Brain pericyte (primary cell): Measurements from ENCODE around the gene BMP2K.
A peak's percentile ranks its signal among the peaks of the same experiment; 100 is the strongest.

Source experiments
- DNase-seq: peaks from one replicate; pipeline ENCODE4 v3.0.0-alpha.2; 2012; ENCODE audit warnings: low read depth, low spot score

Gene BMP2K

DNA sequence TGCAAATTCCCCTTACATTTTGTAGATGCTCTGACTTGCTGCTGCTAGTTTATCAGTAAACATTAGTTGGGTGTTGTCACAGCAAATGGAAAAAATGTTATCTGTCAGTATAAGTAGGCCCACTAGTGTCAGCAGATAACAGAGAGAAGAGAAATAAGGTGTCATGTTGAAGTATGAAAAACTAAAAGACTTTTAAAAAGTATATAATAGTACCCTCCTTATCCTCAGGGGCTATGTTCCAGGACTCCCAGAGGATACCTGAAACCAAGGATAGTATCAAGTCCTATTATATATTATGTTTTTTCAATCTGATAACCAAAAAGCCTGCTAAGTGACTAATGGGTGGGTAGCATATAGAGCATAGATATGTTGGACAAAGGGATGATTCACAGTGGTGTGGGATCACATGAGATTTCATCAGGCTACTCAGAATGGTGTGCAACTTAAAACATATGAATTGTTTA is 11.6 kb upstream of the BMP2K start:
- DNase-seq = no peak

GRCh38 chr4:78765432-78766006 is 10.6 kb upstream of the BMP2K start:
- no peak for DNase-seq

GRCh38 chr4:78766026-78766425 is 10.1 kb upstream of the BMP2K start:
- no peak for DNase-seq

DNA sequence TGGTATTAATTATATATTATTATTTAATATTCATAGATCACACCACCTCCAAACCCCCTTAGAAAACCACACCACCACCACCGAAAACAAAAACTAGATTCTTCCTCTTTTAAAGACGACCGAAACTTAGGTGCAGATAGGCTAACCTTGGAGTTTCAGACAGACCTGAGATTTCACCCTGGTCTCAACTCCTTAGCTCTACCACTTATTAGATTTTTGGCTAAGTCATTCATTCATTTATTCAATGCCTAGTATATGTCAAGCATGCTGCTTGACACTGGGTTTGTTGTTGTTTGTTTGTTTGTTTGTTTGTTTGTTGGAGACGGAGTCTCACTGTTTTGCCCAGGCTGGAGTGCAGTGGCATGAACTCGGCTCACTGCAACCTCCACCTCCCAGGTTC is 9.5 kb upstream of the BMP2K start:
- DNase-seq = no peak

GRCh38 chr4:78767350-78767749 is 8.8 kb upstream of the BMP2K start:
- no peak for DNase-seq

- no peak for DNase-seq
These were observed 7.5 kb upstream of the BMP2K start for GRCh38 chr4:78768452-78769180.

DNA sequence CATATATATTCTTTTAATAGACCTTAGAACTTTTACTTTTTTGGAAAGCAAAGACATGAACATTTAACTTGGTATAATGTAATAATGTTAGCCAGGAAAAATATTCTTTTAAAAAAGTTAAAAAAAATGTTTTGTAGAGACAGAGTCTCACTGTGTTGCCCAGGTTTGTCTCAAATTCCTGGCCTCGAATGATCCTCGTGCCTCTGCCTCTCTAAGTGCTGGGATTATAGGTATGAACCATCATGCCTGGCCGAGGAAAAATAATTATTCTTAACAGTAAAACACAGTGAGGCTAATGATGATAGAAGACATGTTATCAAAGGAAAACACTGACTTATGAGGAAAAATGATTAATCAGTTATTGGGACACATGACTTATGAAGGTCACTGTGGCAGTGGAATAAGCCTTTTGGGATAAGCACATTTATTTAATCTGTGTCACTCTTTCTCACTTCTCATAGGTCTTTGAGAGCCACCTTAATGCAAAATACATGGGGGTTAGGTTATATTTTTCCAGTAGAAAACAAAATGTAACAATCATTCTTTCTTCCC is 6.0 kb upstream of the BMP2K start:
- no peak for DNase-seq

DNA sequence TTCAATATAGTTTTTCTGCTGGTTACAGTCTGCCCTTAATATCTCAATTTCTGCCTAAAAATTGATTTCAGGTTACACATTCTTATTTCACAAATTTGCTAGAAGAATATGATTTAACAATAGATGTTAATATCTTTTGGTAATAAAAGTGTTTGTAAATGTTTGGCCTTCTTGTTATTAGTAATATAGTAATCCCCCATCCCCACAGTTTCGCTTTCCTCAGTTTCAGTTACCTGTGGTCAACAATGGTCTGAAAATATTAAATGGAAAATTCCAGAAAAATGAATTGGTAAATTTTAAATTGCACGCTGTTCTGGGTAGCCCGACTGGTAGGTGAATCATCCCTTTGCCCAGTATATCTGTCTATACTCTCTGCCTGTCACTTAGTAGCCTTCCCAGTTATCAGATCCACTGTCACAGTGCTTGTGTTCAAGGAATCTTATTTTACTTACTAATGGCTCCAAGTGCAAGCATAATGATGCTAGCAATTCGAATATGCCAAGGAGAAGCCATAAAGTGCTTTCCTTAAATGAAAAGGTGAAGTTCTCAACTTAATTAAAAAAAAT is 3.5 kb upstream of the BMP2K start:
- DNase-seq = no peak

GRCh38 chr4:78774417-78774816 is 1.7 kb upstream of the BMP2K start:
- no peak for DNase-seq

DNA sequence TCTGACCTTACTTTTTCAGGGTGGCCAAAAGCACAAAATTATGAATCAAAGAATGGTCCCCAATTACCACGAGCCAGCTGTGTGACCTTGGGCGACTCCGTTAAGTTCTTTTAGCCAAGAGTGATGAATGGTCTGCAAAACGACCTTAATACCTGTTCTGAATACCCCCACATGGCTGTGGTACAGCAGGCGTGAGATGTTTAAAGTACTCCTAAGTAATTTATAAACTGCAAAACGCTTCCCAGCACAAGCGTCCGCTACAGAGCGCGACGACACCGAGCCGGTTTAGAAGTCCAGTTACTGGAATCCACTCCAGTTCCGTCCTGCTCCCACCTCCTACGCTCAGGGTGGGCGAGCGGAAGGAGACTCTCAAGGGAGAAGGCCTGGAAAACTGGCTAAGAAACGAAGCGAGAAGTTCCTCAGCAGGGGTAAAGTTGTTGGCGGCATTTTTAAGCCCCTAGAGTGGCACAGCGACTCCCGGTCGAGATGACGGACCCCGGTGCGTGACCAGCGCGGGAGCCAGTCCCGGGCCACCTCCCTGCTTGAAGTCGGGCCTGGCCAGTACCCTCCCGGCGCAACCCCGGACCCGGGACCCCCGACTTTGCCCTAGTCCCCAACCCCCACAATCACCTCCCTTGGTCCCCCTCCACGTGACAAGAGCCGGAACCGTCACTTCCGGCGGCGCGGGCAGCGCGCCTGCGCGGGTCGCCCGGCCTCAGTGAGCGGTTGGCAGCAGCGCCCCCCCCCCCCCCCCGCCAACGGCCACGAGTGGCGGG is 659 bp upstream of the BMP2K start:
- DNase-seq = peak; percentile 33

DNA sequence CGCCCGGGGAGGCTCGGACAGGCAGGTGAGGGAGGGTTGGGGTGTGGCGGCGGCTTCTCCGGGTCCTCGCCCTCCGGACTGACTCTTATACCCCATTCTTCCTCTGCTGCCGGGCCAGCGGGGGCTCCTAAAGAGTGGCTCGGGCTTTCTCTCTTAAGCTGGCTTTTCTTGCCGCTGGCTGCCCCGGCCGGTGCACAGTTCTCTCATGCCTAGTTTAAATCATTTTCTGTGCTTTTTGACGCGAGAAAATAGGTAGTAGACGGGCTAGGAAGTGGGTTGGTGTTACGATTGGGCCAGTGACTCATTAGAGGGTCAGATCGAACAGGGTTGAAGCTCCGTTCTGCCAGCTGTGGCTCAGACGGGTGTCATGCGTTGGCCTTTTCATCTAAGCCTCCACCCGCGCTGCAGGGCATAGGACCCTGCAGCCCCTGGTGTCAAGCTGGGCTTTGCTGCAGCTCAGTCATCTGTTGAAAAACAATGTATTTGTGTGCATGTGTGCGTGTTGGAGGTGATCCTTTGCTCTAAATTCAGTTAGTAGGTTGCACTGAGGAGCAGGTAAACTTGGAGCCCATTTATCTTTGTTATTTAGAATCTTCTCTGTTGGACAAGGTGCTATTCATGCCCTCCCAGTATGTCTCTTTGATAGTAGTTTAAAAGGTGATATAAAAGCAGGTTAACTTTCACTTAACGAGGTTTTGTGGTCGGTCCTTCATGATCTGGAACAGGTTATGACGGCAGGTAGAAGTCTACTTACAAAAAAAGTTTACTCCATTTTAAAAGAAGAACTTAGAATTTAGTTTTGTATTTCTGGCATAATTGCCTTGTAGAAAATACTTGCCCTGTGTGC is 802 bp downstream of the BMP2K start:
- no peak for DNase-seq

DNA sequence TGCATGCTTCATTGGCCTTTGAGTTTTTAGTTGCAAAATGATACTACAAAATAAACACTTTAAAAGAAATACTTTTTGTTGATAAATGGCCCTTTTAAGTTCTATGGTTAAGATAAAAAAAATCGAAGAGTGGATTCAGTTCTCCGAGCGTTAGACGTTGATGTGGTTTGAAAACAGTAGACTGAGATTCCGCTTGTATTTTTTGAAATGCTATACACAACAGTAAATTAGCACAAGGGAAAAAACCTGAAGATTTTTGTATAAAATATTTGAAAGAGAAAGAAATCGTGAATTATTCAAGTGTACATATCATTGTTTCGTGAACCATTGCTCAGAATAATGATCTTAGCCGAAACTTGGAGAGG is 1.4 kb downstream of the BMP2K start:
- no peak for DNase-seq

DNA sequence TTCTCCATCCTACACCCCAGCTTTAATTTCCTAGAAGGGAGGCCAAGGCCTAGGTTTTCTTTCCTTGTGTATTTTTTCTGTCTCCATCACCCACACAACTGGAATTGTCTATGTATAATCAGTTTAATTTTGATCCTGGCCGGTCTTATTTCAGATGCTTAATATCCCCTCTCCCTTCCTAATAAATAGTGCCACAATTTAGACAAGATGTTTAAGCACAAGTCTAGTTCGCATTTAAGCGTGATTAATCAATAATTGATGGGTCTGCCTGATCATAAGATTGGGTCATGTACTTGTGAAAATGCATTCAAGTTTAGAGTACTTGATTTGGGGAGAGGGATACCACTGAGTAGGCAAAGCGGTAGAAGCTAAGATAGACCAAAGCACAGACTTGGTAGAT is 2.4 kb downstream of the BMP2K start:
- no peak for DNase-seq

DNA sequence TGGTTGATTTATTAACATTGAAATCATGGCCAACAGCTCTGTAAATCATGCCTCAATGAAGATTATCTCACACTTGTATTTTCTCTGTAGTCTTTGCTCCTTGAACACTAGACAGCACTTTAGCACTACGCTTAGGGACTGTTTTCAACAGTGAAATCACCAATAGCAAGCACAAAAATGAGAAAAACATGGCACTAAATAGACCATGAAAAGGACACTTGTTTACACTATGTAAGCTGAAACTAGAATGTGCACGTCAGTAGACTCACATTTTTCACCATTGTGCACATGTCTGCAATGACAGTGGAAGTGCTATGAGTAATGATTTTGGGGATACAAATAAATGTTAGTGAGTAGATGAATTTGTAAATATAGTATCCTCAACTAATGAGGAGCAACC is 3.1 kb downstream of the BMP2K start:
- no peak for DNase-seq

DNA sequence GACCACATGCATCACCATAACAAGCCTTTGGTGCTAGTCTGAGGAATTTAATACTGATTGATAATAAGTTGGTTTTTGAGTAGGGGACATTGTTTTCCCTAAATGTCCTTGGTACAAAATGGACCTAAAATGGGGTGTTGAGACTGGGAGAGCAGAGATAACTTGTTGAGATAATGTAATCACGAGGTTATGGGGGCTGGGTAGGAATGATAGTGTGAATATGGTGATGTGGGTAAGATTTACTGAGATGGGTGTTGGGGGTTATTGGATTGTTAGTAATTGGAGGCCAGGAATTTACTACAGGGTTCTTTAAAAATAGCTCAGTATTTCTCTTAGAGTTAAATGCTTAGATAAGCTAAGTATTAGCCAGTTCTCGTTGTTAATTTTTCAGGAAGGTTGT is 3.9 kb downstream of the BMP2K start:
- DNase-seq = no peak

- no peak for DNase-seq
These were observed 5.0 kb downstream of the BMP2K start for GRCh38 chr4:78781139-78781538.

GRCh38 chr4:78781924-78782323 is 5.8 kb downstream of the BMP2K start:
- no peak for DNase-seq

DNA sequence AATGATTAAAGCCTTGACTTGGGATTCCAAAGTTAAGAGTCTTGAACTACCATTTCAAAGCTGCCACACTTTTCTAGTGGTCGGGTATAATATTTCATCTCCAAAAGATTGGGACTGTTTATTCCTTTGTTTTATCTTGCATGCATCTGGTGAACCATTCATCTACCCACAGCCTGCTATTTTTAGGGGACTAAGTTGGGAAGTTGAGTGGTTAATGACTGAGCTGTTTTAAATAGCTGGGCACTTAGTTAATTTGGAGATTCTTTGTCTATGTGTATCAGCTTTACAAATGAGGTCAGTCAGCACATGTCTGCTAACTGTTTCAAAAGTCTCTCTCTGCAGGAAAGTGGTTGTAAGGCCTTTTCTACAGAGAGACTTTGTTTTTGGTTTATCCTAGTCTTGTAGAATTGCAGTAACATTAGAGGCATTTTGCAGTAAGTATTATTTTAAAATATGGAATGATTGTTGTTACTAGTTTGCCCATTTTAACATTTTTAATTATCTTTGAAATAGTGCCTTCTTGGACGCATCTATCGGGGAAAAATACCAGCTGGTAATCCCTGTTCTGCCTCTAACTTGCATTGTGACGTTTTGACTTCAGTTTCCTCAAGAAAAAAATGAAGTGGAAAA is 8.2 kb downstream of the BMP2K start:
- no peak for DNase-seq

GRCh38 chr4:78787392-78788006 is 11.3 kb downstream of the BMP2K start:
- DNase-seq = no peak
